A204.1 (cell line): Measurements from ENCODE around the gene TTC28.

Experiments used
- FAIRE-seq: peaks from 2 replicates; lab custom pipeline; 2012; peaks lifted over from hg19 to GRCh38; lab: Jason Lieb, UNC

The TTC28 gene

DNA sequence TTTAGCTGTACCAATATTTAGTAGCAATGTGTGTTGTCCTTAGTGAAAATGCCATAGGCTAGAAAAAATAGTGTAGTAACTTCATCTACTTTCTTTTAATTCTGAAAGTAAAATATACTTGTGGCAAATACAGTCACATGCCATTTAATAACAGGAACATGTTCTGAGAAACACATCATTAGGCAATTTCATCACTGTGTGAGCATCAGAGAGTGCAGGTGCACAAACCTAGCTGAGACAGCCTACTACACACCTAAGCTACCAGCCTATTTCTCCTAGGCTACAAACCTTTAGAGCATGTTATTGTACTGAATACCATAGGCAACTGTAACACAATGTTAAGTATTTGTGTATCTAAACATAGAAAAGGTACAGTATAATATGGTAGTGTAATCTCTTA lies 633.5 kb downstream of the TTC28 start:
- no peak for FAIRE-seq

- FAIRE-seq: no peak
Observed at GRCh38 chr22:28044546-28045173, 635.0 kb downstream of the TTC28 start.

- FAIRE-seq: no peak
Observed at GRCh38 chr22:28043266-28043665, 636.4 kb downstream of the TTC28 start.

GRCh38 chr22:28034760-28035401 lies 644.8 kb downstream of the TTC28 start:
- no peak for FAIRE-seq

GRCh38 chr22:28034145-28034759 lies 645.4 kb downstream of the TTC28 start:
- no peak for FAIRE-seq

DNA sequence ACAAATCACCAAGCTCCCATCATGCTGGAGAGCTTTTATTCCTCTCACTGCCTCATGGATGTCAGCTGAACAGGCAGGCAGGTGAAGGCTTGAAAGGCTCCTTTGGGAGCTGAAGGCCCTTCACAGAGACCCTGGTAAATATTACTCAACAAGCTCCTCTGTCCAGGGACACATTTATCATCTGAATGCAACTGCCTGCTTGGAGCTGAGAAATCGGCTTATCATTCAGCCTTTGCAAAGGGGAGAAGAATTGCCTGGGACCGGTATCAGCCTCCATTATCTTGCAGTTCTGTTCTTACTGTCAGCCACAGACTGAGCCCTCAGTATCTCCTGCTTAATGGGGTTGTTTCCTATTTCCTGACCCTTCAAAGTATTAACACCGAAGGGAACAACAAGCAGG lies 646.8 kb downstream of the TTC28 start:
- no peak for FAIRE-seq

DNA sequence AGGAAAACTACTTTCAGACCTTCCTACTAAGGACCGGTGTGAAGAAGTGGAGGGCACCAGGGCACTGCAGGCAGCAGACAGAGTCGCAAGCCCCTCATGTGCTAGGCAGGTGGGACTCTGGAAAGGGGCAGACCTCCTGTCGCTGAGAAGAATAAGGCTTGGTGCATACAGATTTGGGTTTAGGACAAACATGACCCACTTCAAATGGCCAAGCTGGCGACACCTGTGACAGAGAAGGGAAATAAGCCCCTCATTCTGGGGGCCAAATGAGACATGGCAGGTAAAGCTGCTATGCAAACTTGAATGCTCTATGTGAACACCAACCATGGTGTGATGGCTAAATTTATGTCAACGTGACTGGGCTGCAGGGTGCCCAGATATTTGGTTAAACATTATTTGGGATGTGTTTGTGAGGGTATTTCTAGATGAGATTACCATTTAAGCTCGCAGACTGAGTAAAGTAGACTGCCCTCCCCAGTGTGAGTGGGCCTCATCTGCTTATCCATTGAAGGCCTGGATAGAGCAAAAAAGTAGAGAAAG lies 648.2 kb downstream of the TTC28 start:
- FAIRE-seq: no peak

GRCh38 chr22:28030473-28030872 lies 649.2 kb downstream of the TTC28 start:
- FAIRE-seq: no peak

DNA sequence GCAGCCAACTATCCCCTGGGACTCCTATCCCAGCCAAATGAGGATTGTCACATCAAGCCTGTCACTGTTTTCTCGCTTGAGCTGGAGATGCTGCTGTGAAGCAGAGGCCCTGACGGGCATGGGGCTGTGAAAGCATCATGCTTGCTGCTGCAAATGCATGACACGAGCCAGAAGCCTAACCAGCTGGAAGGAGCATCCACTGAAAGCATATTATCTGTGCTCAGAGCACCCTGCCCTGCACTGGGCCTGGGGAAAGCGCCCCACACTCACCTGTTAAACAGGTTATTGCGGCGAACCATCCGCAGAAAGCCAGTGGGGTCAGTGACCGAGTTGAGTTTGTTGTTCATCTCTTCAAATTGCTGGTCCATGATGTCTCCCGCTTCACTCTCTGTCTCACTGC lies 649.7 kb downstream of the TTC28 start:
- no peak for FAIRE-seq

- no peak for FAIRE-seq
Observed at GRCh38 chr22:28029201-28029948, 650.3 kb downstream of the TTC28 start.

- FAIRE-seq: no peak
Observed at GRCh38 chr22:28027453-28028448, 651.9 kb downstream of the TTC28 start.

- no peak for FAIRE-seq
Observed at GRCh38 chr22:28025866-28026575, 653.6 kb downstream of the TTC28 start.

DNA sequence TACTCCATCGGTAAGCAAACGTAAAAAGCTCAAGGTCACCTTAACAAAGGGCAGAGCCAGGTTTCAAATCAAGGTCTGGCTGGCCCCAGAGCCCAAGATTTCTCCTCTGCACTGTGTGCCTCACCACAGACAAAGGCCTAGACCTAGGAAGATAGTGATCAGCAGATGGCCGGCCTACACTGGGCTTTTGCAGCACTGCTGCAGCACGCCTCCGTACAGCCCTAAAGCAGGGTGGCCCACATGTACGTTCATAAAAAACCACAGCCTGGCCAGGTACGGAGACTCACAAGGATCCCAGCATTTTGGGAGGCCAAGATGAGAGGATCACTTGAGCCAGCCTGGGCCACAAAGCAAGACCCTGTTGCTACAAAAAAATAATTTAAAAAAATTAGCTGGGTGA lies 654.3 kb downstream of the TTC28 start:
- FAIRE-seq: no peak

- no peak for FAIRE-seq
Observed at GRCh38 chr22:28024422-28024888, 655.2 kb downstream of the TTC28 start.

- no peak for FAIRE-seq
Observed at GRCh38 chr22:28023774-28024173, 655.9 kb downstream of the TTC28 start.

GRCh38 chr22:28023036-28023435 lies 656.6 kb downstream of the TTC28 start:
- no peak for FAIRE-seq

- FAIRE-seq: no peak
Observed at GRCh38 chr22:28021998-28022660, 657.5 kb downstream of the TTC28 start.

GRCh38 chr22:28021116-28021997 lies 658.3 kb downstream of the TTC28 start:
- no peak for FAIRE-seq
